Measurements from ENCODE around the gene RGS7. TPM values are rescaled to one million over a fixed set of nuclear protein-coding genes. Genes with fewer than 3 reads are reported as not detected.

The RGS7 gene
- total RNA-seq, 4 donors from 2014 or later = not detected

GRCh38 chr1:241161188-241161689 is 195.8 kb downstream of the RGS7 start:
- TF ChIP-seq, protein P1, sequence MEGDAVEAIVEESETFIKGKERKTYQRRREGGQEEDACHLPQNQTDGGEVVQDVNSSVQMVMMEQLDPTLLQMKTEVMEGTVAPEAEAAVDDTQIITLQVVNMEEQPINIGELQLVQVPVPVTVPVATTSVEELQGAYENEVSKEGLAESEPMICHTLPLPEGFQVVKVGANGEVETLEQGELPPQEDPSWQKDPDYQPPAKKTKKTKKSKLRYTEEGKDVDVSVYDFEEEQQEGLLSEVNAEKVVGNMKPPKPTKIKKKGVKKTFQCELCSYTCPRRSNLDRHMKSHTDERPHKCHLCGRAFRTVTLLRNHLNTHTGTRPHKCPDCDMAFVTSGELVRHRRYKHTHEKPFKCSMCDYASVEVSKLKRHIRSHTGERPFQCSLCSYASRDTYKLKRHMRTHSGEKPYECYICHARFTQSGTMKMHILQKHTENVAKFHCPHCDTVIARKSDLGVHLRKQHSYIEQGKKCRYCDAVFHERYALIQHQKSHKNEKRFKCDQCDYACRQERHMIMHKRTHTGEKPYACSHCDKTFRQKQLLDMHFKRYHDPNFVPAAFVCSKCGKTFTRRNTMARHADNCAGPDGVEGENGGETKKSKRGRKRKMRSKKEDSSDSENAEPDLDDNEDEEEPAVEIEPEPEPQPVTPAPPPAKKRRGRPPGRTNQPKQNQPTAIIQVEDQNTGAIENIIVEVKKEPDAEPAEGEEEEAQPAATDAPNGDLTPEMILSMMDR (IDR thresholded peaks at IDR 0.05; ENCODE audit: low read depth) = no peak

GRCh38 chr1:241157435-241157834 is 199.6 kb downstream of the RGS7 start:
- TF ChIP-seq, protein P1 (IDR thresholded peaks at IDR 0.05; ENCODE audit: low read depth) = no peak

- TF ChIP-seq, protein P1 (IDR thresholded peaks at IDR 0.05; ENCODE audit: low read depth) = no peak
Observed at GRCh38 chr1:241156231-241156965, 200.6 kb downstream of the RGS7 start.

DNA sequence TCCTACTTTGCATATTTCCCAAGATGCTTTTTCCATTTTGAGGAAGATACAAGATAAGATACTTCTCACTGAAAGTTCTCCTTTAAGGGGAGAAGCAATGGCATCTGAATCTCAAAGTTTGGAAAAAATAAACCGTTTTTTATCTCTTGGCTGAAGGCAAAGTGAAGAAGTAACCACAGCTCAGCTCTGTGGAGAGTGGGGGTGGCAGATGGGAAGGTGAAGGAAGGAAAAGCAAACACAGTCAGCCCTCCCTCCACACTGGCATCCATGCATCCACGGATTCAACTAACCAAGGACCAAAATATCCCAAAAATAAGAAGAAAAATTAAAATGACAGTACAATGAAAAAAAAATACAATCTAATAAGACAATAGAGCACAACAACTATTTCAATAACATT is 211.1 kb downstream of the RGS7 start:
- TF ChIP-seq, protein P1 (IDR thresholded peaks at IDR 0.05; ENCODE audit: low read depth) = no peak

DNA sequence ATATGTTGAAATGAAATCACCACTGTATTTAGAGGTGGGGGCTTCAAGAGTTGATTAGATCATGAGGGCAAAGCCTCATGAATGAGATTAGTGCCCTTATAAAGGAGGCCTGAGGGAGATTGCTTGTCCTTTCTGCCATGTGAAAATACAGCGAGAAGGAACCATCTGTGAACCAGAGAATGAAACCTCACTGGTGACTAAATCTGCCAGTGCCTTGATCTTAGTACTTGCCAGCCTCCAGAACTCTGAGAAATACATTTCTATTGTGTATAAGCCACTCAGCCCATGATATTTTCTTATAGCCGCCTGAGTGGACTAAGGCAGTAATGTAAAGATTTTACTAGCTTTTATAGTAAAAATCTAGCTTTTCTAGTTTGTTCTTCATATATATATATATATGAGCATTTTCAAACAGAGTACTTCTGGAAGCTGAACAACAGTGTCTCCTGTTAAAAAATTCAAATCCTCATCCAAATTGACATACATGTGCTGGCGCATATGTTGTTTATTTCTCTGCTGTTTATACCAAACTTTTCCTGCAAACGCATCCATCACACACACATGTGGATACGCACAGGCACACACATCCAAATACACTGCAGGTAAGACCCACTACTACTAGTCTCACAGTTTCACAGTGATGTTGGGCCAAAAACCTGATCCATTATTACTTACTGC is 213.1 kb downstream of the RGS7 start:
- TF ChIP-seq, protein P1 (IDR thresholded peaks at IDR 0.05; ENCODE audit: low read depth) = no peak

GRCh38 chr1:241142493-241142892 is 214.5 kb downstream of the RGS7 start:
- TF ChIP-seq, protein P1 (IDR thresholded peaks at IDR 0.05; ENCODE audit: low read depth) = no peak

GRCh38 chr1:241140670-241141069 is 216.3 kb downstream of the RGS7 start:
- TF ChIP-seq, protein P1 (IDR thresholded peaks at IDR 0.05; ENCODE audit: low read depth) = no peak
